ENCODE results near the gene OSBPL3. TPM values are rescaled to one million over a fixed set of nuclear protein-coding genes. Genes with fewer than 3 reads are reported as not detected.

Gene OSBPL3
- total and polyA plus RNA-seq, 8 donors: 2.0 to 25.0 (median 9.9) TPM

GRCh38 chr7:24881623-24882022, 98.4 kb downstream of the OSBPL3 start:
- no peaks in the 10 kb centered on the region for H3K4me1 ChIP-seq
- no peak for DNase-seq
- TF ChIP-seq EP300 (IDR thresholded peaks at IDR 0.05) (no peak), POLR2A (IDR thresholded peaks at IDR 0.05) (no peak), POLR2AphosphoS5 (IDR thresholded peaks at IDR 0.05) (no peak)
- TF ChIP-seq, protein P1, sequence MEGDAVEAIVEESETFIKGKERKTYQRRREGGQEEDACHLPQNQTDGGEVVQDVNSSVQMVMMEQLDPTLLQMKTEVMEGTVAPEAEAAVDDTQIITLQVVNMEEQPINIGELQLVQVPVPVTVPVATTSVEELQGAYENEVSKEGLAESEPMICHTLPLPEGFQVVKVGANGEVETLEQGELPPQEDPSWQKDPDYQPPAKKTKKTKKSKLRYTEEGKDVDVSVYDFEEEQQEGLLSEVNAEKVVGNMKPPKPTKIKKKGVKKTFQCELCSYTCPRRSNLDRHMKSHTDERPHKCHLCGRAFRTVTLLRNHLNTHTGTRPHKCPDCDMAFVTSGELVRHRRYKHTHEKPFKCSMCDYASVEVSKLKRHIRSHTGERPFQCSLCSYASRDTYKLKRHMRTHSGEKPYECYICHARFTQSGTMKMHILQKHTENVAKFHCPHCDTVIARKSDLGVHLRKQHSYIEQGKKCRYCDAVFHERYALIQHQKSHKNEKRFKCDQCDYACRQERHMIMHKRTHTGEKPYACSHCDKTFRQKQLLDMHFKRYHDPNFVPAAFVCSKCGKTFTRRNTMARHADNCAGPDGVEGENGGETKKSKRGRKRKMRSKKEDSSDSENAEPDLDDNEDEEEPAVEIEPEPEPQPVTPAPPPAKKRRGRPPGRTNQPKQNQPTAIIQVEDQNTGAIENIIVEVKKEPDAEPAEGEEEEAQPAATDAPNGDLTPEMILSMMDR (IDR thresholded peaks at IDR 0.05): no peak
- intact Hi-C loops (cut with DNase I; ENCODE audit: low total_unique reads): no loop called here
- H3K4me3 ChIP-seq: no peak overlapping the region
- no peaks in the 10 kb centered on the region for H3K27me3 ChIP-seq
- no peak overlapping the region for H3K27ac ChIP-seq
- H3K36me3 ChIP-seq: no peaks in the 10 kb centered on the region
- H3K9me3 ChIP-seq: no peaks in the 10 kb centered on the region
- 77 to 86% (median 81%) methylated on average over 4 of the region's 4 CpGs for WGBS, 5 donors

DNA sequence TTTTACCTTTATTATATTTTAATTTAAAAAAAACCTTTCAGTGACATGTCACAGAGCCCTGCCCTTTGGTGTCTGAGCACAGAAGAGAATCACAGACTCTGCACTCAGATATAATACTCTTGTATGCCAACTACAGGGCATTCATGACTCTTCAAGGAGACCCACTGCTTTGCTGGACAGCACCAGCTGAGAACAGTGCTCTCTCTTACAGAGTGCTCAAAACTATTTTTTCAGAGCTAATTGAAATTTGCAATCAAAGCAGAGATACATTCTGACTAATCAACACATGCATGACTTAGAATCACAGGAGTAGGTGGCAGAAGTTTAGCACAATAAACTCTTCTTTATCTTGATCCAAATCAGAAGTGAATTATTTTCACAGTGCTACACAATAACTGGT, 99.1 kb downstream of the OSBPL3 start:
- Histone ChIP-seq H3K4me3 (no peak overlapping the region), H3K27ac (no peak overlapping the region), H3K36me3 (no peaks in the 10 kb centered on the region), H3K9me3 (no peaks in the 10 kb centered on the region), H3K27me3 (no peaks in the 10 kb centered on the region), H3K4me1 (no peaks in the 10 kb centered on the region)
- intact Hi-C loops (cut with DNase I; ENCODE audit: low total_unique reads): no loop called here
- no peak for DNase-seq
- TF ChIP-seq POLR2AphosphoS5 (IDR thresholded peaks at IDR 0.05): no peak
- no peak for TF ChIP-seq EP300 (IDR thresholded peaks at IDR 0.05)
- TF ChIP-seq, protein P1 (IDR thresholded peaks at IDR 0.05): no peak
- TF ChIP-seq POLR2A (IDR thresholded peaks at IDR 0.05): no peak

DNA sequence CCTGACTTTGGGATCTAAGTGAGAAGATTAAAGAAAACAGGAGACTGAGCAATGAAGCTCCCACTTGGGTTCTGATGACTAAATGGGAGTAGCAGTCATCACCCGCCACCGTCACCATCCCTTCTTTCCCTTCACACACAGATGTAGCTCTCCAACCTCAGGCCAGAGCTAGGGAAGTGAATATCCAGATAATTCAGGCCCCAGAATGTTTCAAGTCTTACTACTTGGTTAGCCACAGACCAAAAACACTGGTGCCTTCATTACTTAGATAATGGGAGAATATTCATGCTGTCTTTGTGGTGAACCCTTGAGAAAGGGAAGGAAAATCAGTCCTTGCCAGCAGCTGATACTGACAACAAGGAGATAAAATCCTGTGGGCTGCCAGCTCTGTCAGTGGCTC, 100.7 kb downstream of the OSBPL3 start:
- no peak for DNase-seq
- intact Hi-C loops (cut with DNase I; ENCODE audit: low total_unique reads): no loop called here
- WGBS, 5 donors: 77 to 98% (median 95%) methylated on average over 2 of the region's 2 CpGs
- no peak overlapping the region for H3K27ac ChIP-seq
- no peaks in the 10 kb centered on the region for H3K4me1 ChIP-seq
- H3K4me3 ChIP-seq: no peak overlapping the region
- H3K27me3 ChIP-seq: no peaks in the 10 kb centered on the region
- no peak for TF ChIP-seq POLR2AphosphoS5 (IDR thresholded peaks at IDR 0.05)
- TF ChIP-seq, protein P1 (IDR thresholded peaks at IDR 0.05): no peak
- no peak for TF ChIP-seq POLR2A (IDR thresholded peaks at IDR 0.05)
- no peak for TF ChIP-seq EP300 (IDR thresholded peaks at IDR 0.05)
- no peaks in the 10 kb centered on the region for H3K36me3 ChIP-seq
- H3K9me3 ChIP-seq: no peaks in the 10 kb centered on the region

DNA sequence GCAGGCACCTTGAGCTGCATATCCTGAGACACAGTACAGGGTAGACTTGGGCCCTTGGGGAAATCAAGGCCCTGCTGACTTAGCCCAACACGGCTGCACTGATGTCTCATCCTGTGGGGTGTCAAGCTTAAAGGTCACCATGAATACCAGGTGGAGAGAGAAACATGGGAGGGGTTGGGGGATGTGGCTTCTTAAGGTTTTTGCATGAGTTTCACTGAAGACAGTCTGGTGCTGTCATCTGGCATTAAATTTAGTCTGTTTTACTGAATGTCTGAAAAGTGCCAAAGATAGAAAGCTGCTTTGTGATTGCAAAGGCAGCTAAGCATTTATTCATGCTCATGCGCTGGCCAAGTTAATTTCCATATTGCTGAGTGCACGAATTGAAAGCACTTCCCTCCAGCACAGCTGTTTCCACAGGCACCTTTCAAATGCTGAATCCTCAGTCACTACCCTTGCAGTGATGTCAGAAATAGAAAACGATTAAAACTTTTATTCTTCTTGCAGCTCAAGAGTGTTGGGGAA, 102.1 kb downstream of the OSBPL3 start:
- Histone ChIP-seq H3K36me3 (no peaks in the 10 kb centered on the region), H3K27ac (no peak overlapping the region), H3K9me3 (no peaks in the 10 kb centered on the region), H3K27me3 (no peaks in the 10 kb centered on the region), H3K4me1 (no peaks in the 10 kb centered on the region), H3K4me3 (no peak overlapping the region)
- TF ChIP-seq POLR2A (IDR thresholded peaks at IDR 0.05): no peak
- no peak for TF ChIP-seq EP300 (IDR thresholded peaks at IDR 0.05)
- TF ChIP-seq POLR2AphosphoS5 (IDR thresholded peaks at IDR 0.05): no peak
- TF ChIP-seq, protein P1 (IDR thresholded peaks at IDR 0.05): no peak
- intact Hi-C loops (cut with DNase I; ENCODE audit: low total_unique reads): no loop called here
- peak in 1 of 2 donors; percentile 56 for DNase-seq
- 32 to 61% (median 52%) methylated on average over 4 of the region's 4 CpGs for WGBS, 5 donors
